ENCODE data around the gene HPSE2.
"Not testable (repeated sequence)": the region's sequence is repeated elsewhere in the genome, so short reads cannot be mapped to it uniquely, and the experiment has no call there.

The HPSE2 gene

GRCh38 chr10:99143651-99144050, 92.0 kb downstream of the HPSE2 start:
- DNase-seq, result no peak

- no peak for DNase-seq
These were observed 92.6 kb downstream of the HPSE2 start for GRCh38 chr10:99143011-99143410.

- DNase-seq, result not testable (repeated sequence)
These were observed 102.8 kb downstream of the HPSE2 start for GRCh38 chr10:99132897-99133296.

- no peak for DNase-seq
These were observed 109.8 kb downstream of the HPSE2 start for GRCh38 chr10:99125879-99126278.

- DNase-seq, result no peak
These were observed 111.3 kb downstream of the HPSE2 start for GRCh38 chr10:99124376-99124775.

GRCh38 chr10:99123851-99124250, 111.8 kb downstream of the HPSE2 start:
- no peak for DNase-seq

GRCh38 chr10:99123336-99123735, 112.3 kb downstream of the HPSE2 start:
- DNase-seq, result no peak

- no peak for DNase-seq
These were observed 116.3 kb downstream of the HPSE2 start for GRCh38 chr10:99119258-99119748.

- no peak for DNase-seq
These were observed 119.9 kb downstream of the HPSE2 start for GRCh38 chr10:99115703-99116102.

- DNase-seq, result no peak
These were observed 150.3 kb downstream of the HPSE2 start for GRCh38 chr10:99085358-99085757.

- no peak for DNase-seq
These were observed 151.5 kb downstream of the HPSE2 start for GRCh38 chr10:99084161-99084560.

GRCh38 chr10:99080275-99080945, 155.2 kb downstream of the HPSE2 start:
- DNase-seq, result no peak

GRCh38 chr10:99062591-99062990, 173.1 kb downstream of the HPSE2 start:
- no peak for DNase-seq

- no peak for DNase-seq
These were observed 176.9 kb downstream of the HPSE2 start for GRCh38 chr10:99058762-99059161.

GRCh38 chr10:99057936-99058690, 177.5 kb downstream of the HPSE2 start:
- DNase-seq, result no peak

GRCh38 chr10:99045671-99046070, 190.0 kb downstream of the HPSE2 start:
- no peak for DNase-seq

- DNase-seq, result no peak
These were observed 193.4 kb downstream of the HPSE2 start for GRCh38 chr10:99042051-99042771.

- no peak for DNase-seq
These were observed 194.2 kb downstream of the HPSE2 start for GRCh38 chr10:99041468-99041867.

GRCh38 chr10:99013885-99014284, 221.8 kb downstream of the HPSE2 start:
- DNase-seq, result no peak

GRCh38 chr10:99010286-99010685, 225.4 kb downstream of the HPSE2 start:
- no peak for DNase-seq

GRCh38 chr10:99008054-99008453, 227.6 kb downstream of the HPSE2 start:
- DNase-seq, result no peak

GRCh38 chr10:99007457-99007856, 228.2 kb downstream of the HPSE2 start:
- DNase-seq, result no peak

- no peak for DNase-seq
These were observed 230.4 kb downstream of the HPSE2 start for GRCh38 chr10:99005254-99005653.

- no peak for DNase-seq
These were observed 230.9 kb downstream of the HPSE2 start for GRCh38 chr10:99004738-99005137.

Measured in islet precursor cell (in vitro differentiated cells).